Osteoblast (primary cell): ENCODE measurements around the gene ST3GAL2. TPM values are rescaled to one million over a fixed set of nuclear protein-coding genes. Genes with fewer than 3 reads are reported as not detected.
A peak's percentile ranks its signal among the peaks of the same experiment; 100 is the strongest.

Experiments used
- DNase-seq: peaks from one replicate; pipeline ENCODE4 v3.0.0; 2011; ENCODE audit warnings: low spot score, mixed read lengths; ENCODE audit not compliant: insufficient read length; ENCODE audit errors: missing footprints
- H2AFZ ChIP-seq: 2 replicates; pipeline ENCODE4 v1.6.0; 2011; ENCODE audit warnings: mild to moderate bottlenecking, low read length
- H3K27ac ChIP-seq: 2 replicates; pipeline ENCODE4 v1.5.1; 2011; ENCODE audit warnings: mild to moderate bottlenecking, low read depth, low read length, moderate library complexity
- H3K27me3 ChIP-seq: 2 replicates; pipeline ENCODE4 v1.6.0; 2012; ENCODE audit warnings: mild to moderate bottlenecking, control low read depth, inconsistent platforms, low read length, moderate library complexity; ENCODE audit not compliant: insufficient read depth
- H3K36me3 ChIP-seq: 2 replicates; pipeline ENCODE4 v1.5.1; 2011; ENCODE audit warnings: mild to moderate bottlenecking, low read length, control low read depth, moderate library complexity; ENCODE audit not compliant: insufficient read depth
- H3K4me1 ChIP-seq: 2 replicates; pipeline ENCODE4 v1.5.1; 2011; ENCODE audit warnings: mild to moderate bottlenecking, low read length, control low read depth, moderate library complexity; ENCODE audit not compliant: insufficient read depth
- H3K4me2 ChIP-seq: 2 replicates; pipeline ENCODE4 v1.6.0; 2011; ENCODE audit warnings: mild to moderate bottlenecking, low read length; ENCODE audit not compliant: insufficient read depth
- H3K4me3 ChIP-seq: fragments of 200-600 bp; sonication (generic); 3 replicates; pipeline ENCODE4 v1.5.1; 2012; ENCODE audit warnings: mild to moderate bottlenecking, low read length, inconsistent platforms; ENCODE audit not compliant: insufficient read depth
- H3K79me2 ChIP-seq: 2 replicates; pipeline ENCODE4 v1.6.0; 2012; ENCODE audit warnings: mild to moderate bottlenecking, low read length, control low read depth, inconsistent platforms; ENCODE audit not compliant: insufficient read depth
- H3K9me3 ChIP-seq: 2 replicates; pipeline ENCODE4 v1.5.1; 2011; ENCODE audit warnings: low read depth, low read length, control low read depth
- H4K20me1 ChIP-seq: 2 replicates; pipeline ENCODE4 v1.6.0; 2012; ENCODE audit warnings: mild to moderate bottlenecking, low read length, control low read depth; ENCODE audit not compliant: insufficient read depth
- total RNA-seq: library from RNA; depleted of rRNA; stranded (reverse); fragments of >200 nt; gene quantifications from 2 replicates; pipeline ENCODE4 v1.2.3, GENCODE V29; 2012
- TF ChIP-seq, protein P1 (sequence below): IDR thresholded peaks from 2 replicates; pipeline ENCODE4 v1.5.1; 2011; ENCODE audit warnings: mild to moderate bottlenecking, low read depth, low read length, moderate library complexity; ENCODE audit errors: extremely low read depth

The ST3GAL2 gene
- total RNA-seq, 1 donor, result 22.4 TPM

DNA sequence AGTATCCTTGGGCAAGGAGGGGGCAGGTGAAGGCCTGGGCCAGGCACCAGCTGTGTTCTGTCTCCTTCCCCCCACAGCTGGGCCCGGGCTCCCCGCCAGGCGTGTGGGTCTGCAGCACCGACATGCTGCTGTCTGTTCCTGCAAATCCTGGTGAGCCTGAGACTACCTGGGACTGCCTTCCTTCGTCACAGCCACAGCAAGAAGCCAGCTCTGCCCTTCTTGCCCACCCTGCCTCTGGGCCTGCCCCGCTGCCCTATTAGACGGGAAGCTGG is 27.8 kb upstream of the ST3GAL2 start:
- TF ChIP-seq, protein P1, sequence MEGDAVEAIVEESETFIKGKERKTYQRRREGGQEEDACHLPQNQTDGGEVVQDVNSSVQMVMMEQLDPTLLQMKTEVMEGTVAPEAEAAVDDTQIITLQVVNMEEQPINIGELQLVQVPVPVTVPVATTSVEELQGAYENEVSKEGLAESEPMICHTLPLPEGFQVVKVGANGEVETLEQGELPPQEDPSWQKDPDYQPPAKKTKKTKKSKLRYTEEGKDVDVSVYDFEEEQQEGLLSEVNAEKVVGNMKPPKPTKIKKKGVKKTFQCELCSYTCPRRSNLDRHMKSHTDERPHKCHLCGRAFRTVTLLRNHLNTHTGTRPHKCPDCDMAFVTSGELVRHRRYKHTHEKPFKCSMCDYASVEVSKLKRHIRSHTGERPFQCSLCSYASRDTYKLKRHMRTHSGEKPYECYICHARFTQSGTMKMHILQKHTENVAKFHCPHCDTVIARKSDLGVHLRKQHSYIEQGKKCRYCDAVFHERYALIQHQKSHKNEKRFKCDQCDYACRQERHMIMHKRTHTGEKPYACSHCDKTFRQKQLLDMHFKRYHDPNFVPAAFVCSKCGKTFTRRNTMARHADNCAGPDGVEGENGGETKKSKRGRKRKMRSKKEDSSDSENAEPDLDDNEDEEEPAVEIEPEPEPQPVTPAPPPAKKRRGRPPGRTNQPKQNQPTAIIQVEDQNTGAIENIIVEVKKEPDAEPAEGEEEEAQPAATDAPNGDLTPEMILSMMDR, result no peak
- Histone ChIP-seq H3K79me2 (no peaks in the 10 kb centered on the region), H4K20me1 (no peaks in the 10 kb centered on the region), H3K9me3 (no peaks in the 10 kb centered on the region), H3K27ac (no peak overlapping the region), H3K4me3 (no peak overlapping the region), H3K4me1 (no peaks in the 10 kb centered on the region), H3K4me2 (no peak overlapping the region), H3K27me3 (no peaks in the 10 kb centered on the region), H2AFZ (no peak overlapping the region), H3K36me3 (peaks cover 3% of the 10 kb centered on the region)
- peak; percentile 65 for DNase-seq

DNA sequence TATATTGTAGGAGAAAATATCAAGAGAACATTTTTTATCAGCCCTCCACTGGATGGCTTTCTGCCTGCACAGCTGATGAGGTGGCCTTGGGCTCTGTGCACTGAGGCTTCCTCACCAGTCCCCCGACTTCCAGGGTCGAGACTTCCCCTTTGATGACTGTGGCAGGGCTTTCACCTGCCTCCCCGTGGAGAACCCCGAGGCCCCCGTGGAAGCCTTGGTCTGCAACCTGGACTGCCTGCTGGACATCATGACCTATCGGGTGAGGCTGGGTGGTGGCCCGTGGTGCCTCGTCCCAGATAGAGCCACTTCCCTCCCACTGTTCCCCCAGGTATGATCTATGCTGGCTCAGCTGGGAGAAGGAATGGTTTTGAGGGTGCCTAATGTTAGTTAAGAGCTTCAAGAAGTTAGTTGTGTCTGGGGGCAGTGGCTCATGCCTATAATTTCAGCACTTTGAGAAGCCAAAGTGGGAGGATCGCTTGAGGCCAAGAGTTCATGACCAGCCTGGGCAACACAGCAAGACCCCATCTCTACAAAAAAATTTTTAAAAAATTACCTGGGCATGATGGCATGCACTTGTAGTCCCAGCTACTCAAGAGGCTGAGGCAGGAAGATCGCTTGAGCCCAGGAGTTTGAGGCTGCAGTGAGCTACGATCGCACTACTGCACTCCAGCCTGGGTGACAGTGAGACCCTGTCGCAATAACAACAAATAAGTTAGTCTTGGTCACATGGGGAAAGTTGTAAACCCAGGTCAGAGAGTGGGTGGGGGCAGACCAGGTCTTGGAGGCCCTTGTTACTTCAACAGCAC is 27.3 kb upstream of the ST3GAL2 start:
- DNase-seq, result peak; percentile 41
- Histone ChIP-seq H3K36me3 (peaks cover 3% of the 10 kb centered on the region), H3K79me2 (no peaks in the 10 kb centered on the region), H4K20me1 (peaks cover 2% of the 10 kb centered on the region), H2AFZ (no peak overlapping the region), H3K4me1 (peaks cover under 1% of the 10 kb centered on the region), H3K4me2 (no peak overlapping the region), H3K4me3 (no peak overlapping the region), H3K9me3 (no peaks in the 10 kb centered on the region), H3K27ac (no peak overlapping the region), H3K27me3 (no peaks in the 10 kb centered on the region)
- TF ChIP-seq, protein P1, result no peak

DNA sequence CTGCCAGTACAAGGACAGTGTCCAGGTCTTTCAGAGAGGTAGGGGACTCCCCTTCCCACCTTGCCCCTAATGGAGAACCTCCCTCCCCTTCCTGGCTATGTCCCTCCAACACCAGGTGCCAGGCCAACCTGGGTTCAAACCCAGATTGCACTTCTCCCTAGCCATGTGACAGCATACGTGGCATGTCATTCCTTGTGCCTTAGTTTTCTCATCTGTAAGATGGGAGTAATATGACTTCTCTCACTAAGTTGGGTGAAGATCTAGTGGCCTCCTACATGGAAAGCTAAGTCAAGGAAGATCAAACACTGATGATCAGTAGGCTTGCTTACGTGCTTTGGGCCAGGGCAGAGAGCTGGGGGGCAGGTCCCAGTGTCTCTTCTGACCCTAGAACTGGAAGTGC is 24.3 kb upstream of the ST3GAL2 start:
- Histone ChIP-seq H3K4me2 (no peak overlapping the region), H3K4me1 (peaks cover 8% of the 10 kb centered on the region), H2AFZ (no peak overlapping the region), H3K79me2 (no peaks in the 10 kb centered on the region), H4K20me1 (peaks cover 4% of the 10 kb centered on the region), H3K4me3 (no peak overlapping the region), H3K27me3 (no peaks in the 10 kb centered on the region), H3K36me3 (peaks cover 3% of the 10 kb centered on the region), H3K27ac (no peak overlapping the region), H3K9me3 (no peaks in the 10 kb centered on the region)
- DNase-seq, result peak; percentile 66
- TF ChIP-seq, protein P1, result no peak

DNA sequence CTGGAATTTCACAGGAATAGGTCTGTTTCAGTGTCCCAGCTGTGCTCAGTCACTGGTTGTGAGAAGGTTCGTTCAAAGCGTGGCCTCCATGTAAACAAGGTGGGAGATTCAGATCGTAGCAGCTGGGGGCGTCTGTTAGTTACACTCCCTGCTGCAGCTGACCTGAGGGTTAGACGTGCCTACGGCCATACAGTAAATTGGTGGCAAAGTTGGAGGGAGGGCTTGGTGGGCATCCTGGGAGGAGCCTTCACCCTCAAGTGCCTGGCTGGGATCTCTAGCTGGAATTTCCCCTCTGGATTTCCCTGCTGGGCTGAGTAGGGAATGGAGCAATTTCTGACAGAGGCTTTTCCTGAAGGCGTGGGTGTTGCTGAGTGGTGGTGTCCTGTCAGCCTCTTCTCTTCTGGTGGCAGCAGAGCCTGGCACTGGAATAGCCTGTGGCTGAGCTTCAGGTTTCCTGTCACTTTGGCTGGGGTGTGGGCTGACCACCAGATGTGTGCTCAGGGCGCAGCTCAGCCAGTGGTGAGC is 21.9 kb upstream of the ST3GAL2 start:
- Histone ChIP-seq H4K20me1 (peaks cover 4% of the 10 kb centered on the region), H3K4me1 (peaks cover 8% of the 10 kb centered on the region), H2AFZ (peak overlapping the region; percentile 51), H3K27ac (no peak overlapping the region), H3K4me3 (no peak overlapping the region), H3K27me3 (no peaks in the 10 kb centered on the region), H3K79me2 (peaks cover 3% of the 10 kb centered on the region), H3K9me3 (no peaks in the 10 kb centered on the region), H3K36me3 (peaks cover 3% of the 10 kb centered on the region), H3K4me2 (peak overlapping the region; percentile 19)
- TF ChIP-seq, protein P1, result no peak
- DNase-seq, result peak; percentile 94
